GM18520 (cell line): ENCODE data around the gene TNNT2.

Experiments used
- ATAC-seq: cut with Tn5 transposase; IDR thresholded peaks from one replicate; pipeline ENCODE4 v1.9.1; 2021; ENCODE audit not compliant: unreplicated experiment

The TNNT2 gene

GRCh38 chr1:201320168-201320788, 57.2 kb downstream of the TNNT2 start:
- ATAC-seq = no peak

- no peak for ATAC-seq
Observed at GRCh38 chr1:201319631-201320030, 57.8 kb downstream of the TNNT2 start.

- no peak for ATAC-seq
Observed at GRCh38 chr1:201318504-201319340, 58.8 kb downstream of the TNNT2 start.

- ATAC-seq = no peak
Observed at GRCh38 chr1:201317551-201317950, 59.9 kb downstream of the TNNT2 start.

GRCh38 chr1:201316556-201316955, 60.9 kb downstream of the TNNT2 start:
- ATAC-seq = no peak

GRCh38 chr1:201313086-201313485, 64.4 kb downstream of the TNNT2 start:
- ATAC-seq = no peak

GRCh38 chr1:201312298-201312697, 65.2 kb downstream of the TNNT2 start:
- ATAC-seq = no peak

GRCh38 chr1:201311356-201312011, 66.0 kb downstream of the TNNT2 start:
- no peak for ATAC-seq

GRCh38 chr1:201310986-201311355, 66.5 kb downstream of the TNNT2 start:
- ATAC-seq = no peak

- ATAC-seq = no peak
Observed at GRCh38 chr1:201310251-201310985, 67.1 kb downstream of the TNNT2 start.

- ATAC-seq = no peak
Observed at GRCh38 chr1:201309416-201309815, 68.1 kb downstream of the TNNT2 start.
